Measurements from ENCODE around the gene SLC38A5.
"Not testable (repeated sequence)": the region's sequence is repeated elsewhere in the genome, so short reads cannot be mapped to it uniquely, and the experiment has no call there.

GRCh38 chrX:48447201-48447600 is 22.9 kb downstream of the SLC38A5 start:
- TF ChIP-seq ZNF747 (CRISPR knock-in tag; IDR thresholded peaks at IDR 0.05; ENCODE audit: borderline replicate concordance); CTCF (CRISPR knock-in tag; IDR thresholded peaks at IDR 0.05); ZNF18 (CRISPR knock-in tag; IDR thresholded peaks at IDR 0.05; ENCODE audit: insufficient replicate concordance); SP5 (CRISPR knock-in tag; IDR thresholded peaks at IDR 0.05; ENCODE audit: borderline replicate concordance, low read depth); ZFP36 (IDR thresholded peaks at IDR 0.05; ENCODE audit: borderline replicate concordance, low read depth, low read length, partially characterized antibody); ZBTB7A (CRISPR knock-in tag; IDR thresholded peaks at IDR 0.05); GMEB2 (CRISPR knock-in tag; IDR thresholded peaks at IDR 0.05; ENCODE audit: low read depth); GTF2F1 (IDR thresholded peaks at IDR 0.05; ENCODE audit: low read length): not testable (repeated sequence)

All from HepG2 (cell line).